IMR-90 (cell line): ENCODE measurements around the gene SLC37A1. TPM values are rescaled to one million over a fixed set of nuclear protein-coding genes. Genes with fewer than 3 reads are reported as not detected.

Experiments used
- ATAC-seq: fragments of 200-7000 bp; cut with Tn5 transposase; 2 replicates; pipeline ENCODE4 v1.9.1; 2020; ENCODE audit warnings: low read depth, mild to moderate bottlenecking, moderate library complexity
- BruUV-seq: library from RNA; stranded (reverse); fragments of 400-500 nt; replicated peaks from 2 replicates; lab custom pipeline; 2021; lab: Mats Ljungman, UMichigan
- CTCF ChIA-PET: fragments of 300-600 bp; formaldehyde crosslinking; extraction: SDS; loops from one replicate; lab custom pipeline; 2021; ENCODE audit warnings: antibody characterized with exemption; lab: Yijun Ruan, JAX
- POLR2A ChIA-PET: fragments of 300-600 bp; sonication (Branson Sonifier 250); formaldehyde crosslinking; loops from one replicate; lab custom pipeline; 2022; ENCODE audit warnings: antibody characterized with exemption; ENCODE audit not compliant: unreplicated experiment; lab: Charles Lee
- DNase-seq: peaks from one replicate; pipeline ENCODE4 v3.0.0; 2013
- H2AFZ ChIP-seq: replicated peaks from 2 replicates; pipeline ENCODE3; 2013; ENCODE audit warnings: low read length, mild to moderate bottlenecking; ENCODE audit not compliant: poor library complexity
- H2AK5ac ChIP-seq: 2 replicates; pipeline ENCODE4 v1.6.1; 2013; ENCODE audit warnings: low read depth, low read length, inconsistent platforms
- H2AK9ac ChIP-seq: replicated peaks from 2 replicates; pipeline ENCODE3; 2013; ENCODE audit warnings: mild to moderate bottlenecking, low read depth, low read length, moderate library complexity; ENCODE audit not compliant: poor library complexity
- H2BK120ac ChIP-seq: 2 replicates; pipeline ENCODE4 v1.6.1; 2013; ENCODE audit warnings: low read depth, low read length, inconsistent platforms
- H2BK15ac ChIP-seq: 3 replicates; pipeline ENCODE4 v1.6.1; 2013; ENCODE audit warnings: low read depth, low read length, inconsistent platforms
- H2BK20ac ChIP-seq: 2 replicates; pipeline ENCODE4 v1.6.1; 2013; ENCODE audit warnings: low read depth, mild to moderate bottlenecking, inconsistent platforms, low read length, moderate library complexity
- H2BK5ac ChIP-seq: 2 replicates; pipeline ENCODE4 v1.6.1; 2013; ENCODE audit warnings: mild to moderate bottlenecking, low read depth, low read length, inconsistent platforms; ENCODE audit not compliant: poor library complexity, severe bottlenecking
- H3K14ac ChIP-seq: replicated peaks from 2 replicates; pipeline ENCODE4 v1.6.1; 2013; ENCODE audit warnings: low read depth, low read length, inconsistent platforms
- H3K18ac ChIP-seq: 2 replicates; pipeline ENCODE4 v1.6.1; 2013; ENCODE audit warnings: low read depth, low read length, control low read depth
- H3K23ac ChIP-seq: 2 replicates; pipeline ENCODE4 v1.6.1; 2013; ENCODE audit warnings: low read depth, low read length, inconsistent platforms
- H3K27ac ChIP-seq: 2 replicates; pipeline ENCODE4 v1.5.1; 2013; ENCODE audit warnings: mild to moderate bottlenecking, control low read depth, low read length; ENCODE audit not compliant: insufficient read depth
- H3K27me3 ChIP-seq: 2 replicates; pipeline ENCODE4 v1.6.1; 2013; ENCODE audit warnings: low read length; ENCODE audit not compliant: control insufficient read depth, insufficient read depth
- H3K36me3 ChIP-seq: 2 replicates; pipeline ENCODE4 v1.6.1; 2013; ENCODE audit warnings: low read length, mixed read lengths; ENCODE audit not compliant: control insufficient read depth, insufficient read depth
- H3K4ac ChIP-seq: 2 replicates; pipeline ENCODE4 v1.6.1; 2013; ENCODE audit warnings: low read depth, low read length, inconsistent platforms
- H3K4me1 ChIP-seq: 2 replicates; pipeline ENCODE4 v1.6.1; 2013; ENCODE audit warnings: low read length, mixed read lengths; ENCODE audit not compliant: control insufficient read depth, insufficient read depth
- H3K4me2 ChIP-seq: 2 replicates; pipeline ENCODE4 v1.6.1; 2013; ENCODE audit warnings: low read depth, mild to moderate bottlenecking, control low read depth, low read length, moderate library complexity
- H3K4me3 ChIP-seq: 2 replicates; pipeline ENCODE4 v1.5.1; 2013; ENCODE audit warnings: low read depth, mild to moderate bottlenecking, control low read depth, low read length, moderate library complexity; ENCODE audit not compliant: insufficient read depth
- H3K56ac ChIP-seq: 2 replicates; pipeline ENCODE4 v1.6.1; 2013; ENCODE audit warnings: low read length, inconsistent platforms; ENCODE audit not compliant: insufficient read depth; ENCODE audit errors: extremely low read depth
- H3K79me1 ChIP-seq, 2 experiments: 2 replicates each; pipeline ENCODE4 v1.6.1; 2013; ENCODE audit warnings: low read length in 2 of 2, inconsistent platforms in 1 of 2, low read depth in 1 of 2
- H3K9ac ChIP-seq: 2 replicates; pipeline ENCODE4 v1.6.1; 2013; ENCODE audit warnings: low read depth, low read length, control low read depth
- H3K9me1 ChIP-seq: 2 replicates; pipeline ENCODE4 v1.6.1; 2013; ENCODE audit warnings: low read length, inconsistent platforms; ENCODE audit not compliant: insufficient read depth
- H3K9me3 ChIP-seq: 2 replicates; pipeline ENCODE4 v1.6.1; 2013; ENCODE audit warnings: low read length; ENCODE audit not compliant: control insufficient read depth, insufficient read depth
- H4K20me1 ChIP-seq: 2 replicates; pipeline ENCODE4 v1.6.1; 2013; ENCODE audit warnings: low read length, inconsistent platforms; ENCODE audit not compliant: insufficient read depth
- H4K5ac ChIP-seq: 2 replicates; pipeline ENCODE4 v1.6.1; 2013; ENCODE audit warnings: mild to moderate bottlenecking, low read depth, low read length, control low read depth
- H4K8ac ChIP-seq, 2 experiments: 2 replicates each; pipeline ENCODE4 v1.6.1; 2013; ENCODE audit warnings: low read depth in 2 of 2, low read length in 2 of 2, control low read depth in 1 of 2, inconsistent platforms in 1 of 2
- H4K91ac ChIP-seq: 2 replicates; pipeline ENCODE4 v1.6.1; 2013; ENCODE audit warnings: low read depth, low read length, inconsistent platforms; ENCODE audit not compliant: insufficient read depth
- BHLHE40 ChIP-seq: fragments of 150-350 bp; IDR thresholded peaks from 2 replicates; pipeline ENCODE4 v1.6.1; 2016; ENCODE audit warnings: mild to moderate bottlenecking, low read depth, low read length
- CEBPB ChIP-seq: IDR thresholded peaks from 2 replicates; pipeline ENCODE4 v1.6.1; 2012; ENCODE audit warnings: low read depth, low read length, improper control_type of control experiment
- CHD1 ChIP-seq: IDR thresholded peaks from 2 replicates; pipeline ENCODE4 v1.6.1; 2012; ENCODE audit warnings: low read depth, low read length, improper control_type of control experiment
- MXI1 ChIP-seq: IDR thresholded peaks from 2 replicates; pipeline ENCODE4 v1.6.1; 2012; ENCODE audit warnings: low read depth, mild to moderate bottlenecking, low read length, moderate library complexity, borderline replicate concordance
- NFE2L2 ChIP-seq: fragments of 150-350 bp; IDR thresholded peaks from 2 replicates; pipeline ENCODE4 v1.6.1; 2016; ENCODE audit warnings: low read depth, mild to moderate bottlenecking, low read length
- RAD21 ChIP-seq: IDR thresholded peaks from 2 replicates; pipeline ENCODE4 v1.6.1; 2012; ENCODE audit warnings: low read length, improper control_type of control experiment
- SMC3 ChIP-seq: fragments of 150-350 bp; IDR thresholded peaks from 2 replicates; pipeline ENCODE4 v1.6.1; 2016; ENCODE audit warnings: low read depth, mild to moderate bottlenecking, antibody characterized with exemption, low read length, moderate library complexity
- WGBS, 2 experiments: methylation state at CpG; one replicate each; pipeline versions ENCODE4 v1.1.5 to v1.1.7; 2013; ENCODE audit warnings: missing lambda C conversion rate in 2 of 2; ENCODE audit not compliant: insufficient read length in 1 of 2; ENCODE audit errors: extremely low coverage in 2 of 2; 5-methylcytosine and 5-hydroxymethylcytosine counted together
- dilution Hi-C: fragments of 300-500 bp; cut with HindIII; formaldehyde crosslinking; loops from one replicate; pipeline ENCODE4 v1.14.3; 2018; ENCODE audit warnings: low sequenced_read_pairs; ENCODE audit not compliant: unreplicated experiment
- in situ Hi-C: fragments of 300-500 bp; cut with MboI; formaldehyde crosslinking; loops from 3 replicates; pipeline ENCODE4 v1.14.3; 2019; ENCODE audit warnings: low sequenced_read_pairs, inconsistent platforms, mixed read lengths
- intact Hi-C: fragments of 100-400 bp; cut with micrococcal nuclease; formaldehyde crosslinking; loops from 2 replicates; pipeline ENCODE4 v1.10.0; 2022
- polyA plus RNA-seq, 3 experiments: library from polyadenylated mRNA; depleted of rRNA; stranded (reverse); fragments of >200 nt; gene quantifications; 2 replicates each; pipeline ENCODE4 v1.2.3, GENCODE V29; 2012; ENCODE audit warnings: low replicate concordance in 1 of 3
- total RNA-seq: library from RNA; depleted of rRNA; stranded (reverse); fragments of >200 nt; gene quantifications from 2 replicates; pipeline ENCODE4 v1.2.3, GENCODE V29; 2012

Gene SLC37A1
- total and polyA plus RNA-seq, 2 of the 4 experiments (the other 2 are of a cell fraction) = 0.36 to 0.48 TPM

- intact Hi-C loops = no loop called here
These were observed 32.1 kb downstream of the SLC37A1 start for GRCh38 chr21:42545745-42546144.

More at GRCh38 chr21:42545745-42546144, 32.1 kb downstream of the SLC37A1 start:
- H3K23ac ChIP-seq = no peak overlapping the region
- H3K4me2 ChIP-seq = no peak overlapping the region
- H3K27ac ChIP-seq = no peak overlapping the region
- POLR2A ChIA-PET = no interaction called here
- in situ Hi-C loops = no loop called here
- H4K8ac ChIP-seq = no peak overlapping the region
- H4K5ac ChIP-seq = no peak overlapping the region
- H4K91ac ChIP-seq = no peak overlapping the region
- TF ChIP-seq SMC3 (no peak), NFE2L2 (no peak), BHLHE40 (no peak), CHD1 (no peak), MXI1 (no peak), CEBPB (no peak), RAD21 (no peak)
- H2AK9ac ChIP-seq = no peak overlapping the region
- no peaks in the 10 kb centered on the region for H3K4me1 ChIP-seq
- H2AFZ ChIP-seq = no peak overlapping the region
- H2BK15ac ChIP-seq = no peak overlapping the region
- no peaks in the 10 kb centered on the region for H4K20me1 ChIP-seq
- peaks cover 5% of the 10 kb centered on the region; the same call in 1 of the 2 replicates for H3K27me3 ChIP-seq
- ATAC-seq (no peak), DNase-seq (no peak)
- no TSS peak for BruUV-seq
- no peaks in the 10 kb centered on the region for H3K9me3 ChIP-seq
- no peak overlapping the region for H2BK5ac ChIP-seq
- no peaks in the 10 kb centered on the region for H3K36me3 ChIP-seq
- no peak overlapping the region for H2BK120ac ChIP-seq
- H3K14ac ChIP-seq = no peak overlapping the region
- no peak overlapping the region for H2AK5ac ChIP-seq
- H2BK20ac ChIP-seq = no peak overlapping the region
- CTCF ChIA-PET = no interaction called here
- H3K79me1 ChIP-seq = no peaks in the 10 kb centered on the region
- H3K9ac ChIP-seq = no peak overlapping the region
- H3K18ac ChIP-seq = no peak overlapping the region
- no peak overlapping the region for H3K4me3 ChIP-seq
- dilution Hi-C loops = no loop called here
- no peak overlapping the region for H3K56ac ChIP-seq
- no peaks in the 10 kb centered on the region for H3K9me1 ChIP-seq
- no peak overlapping the region for H3K4ac ChIP-seq
- WGBS, 2 experiments = no CpG with 5 or more reads among the region's 8 CpGs
